ENCODE measurements around the gene PIP5K1B.

GRCh38 chr9:68847765-68848164 lies 142.7 kb downstream of the PIP5K1B start:
- TF ChIP-seq CTCF (IDR thresholded peaks at IDR 0.05; ENCODE audit: extremely low read depth in 1 of 2, insufficient read depth in 1 of 2, low read depth in 1 of 2, low read length in 2 of 2), result no peak
- no peak for TF ChIP-seq JUN (IDR thresholded peaks at IDR 0.05; ENCODE audit: borderline replicate concordance, insufficient read depth, insufficient read length, low read depth)
- TF ChIP-seq EZH2 (IDR thresholded peaks at IDR 0.05; ENCODE audit: borderline replicate concordance, low read depth, low read length, severe bottlenecking), result no peak
